HG03280 (cell line): ENCODE measurements around the gene RAB33A.

ENCODE experiments used
- ATAC-seq: cut with Tn5 transposase; IDR thresholded peaks from one replicate; pipeline ENCODE4 v1.9.1; 2021; ENCODE audit warnings: mild to moderate bottlenecking, moderate library complexity; ENCODE audit not compliant: unreplicated experiment

RAB33A gene

GRCh38 chrX:130172127-130172845 is 524 bp downstream of the RAB33A start:
- ATAC-seq = no peak

DNA sequence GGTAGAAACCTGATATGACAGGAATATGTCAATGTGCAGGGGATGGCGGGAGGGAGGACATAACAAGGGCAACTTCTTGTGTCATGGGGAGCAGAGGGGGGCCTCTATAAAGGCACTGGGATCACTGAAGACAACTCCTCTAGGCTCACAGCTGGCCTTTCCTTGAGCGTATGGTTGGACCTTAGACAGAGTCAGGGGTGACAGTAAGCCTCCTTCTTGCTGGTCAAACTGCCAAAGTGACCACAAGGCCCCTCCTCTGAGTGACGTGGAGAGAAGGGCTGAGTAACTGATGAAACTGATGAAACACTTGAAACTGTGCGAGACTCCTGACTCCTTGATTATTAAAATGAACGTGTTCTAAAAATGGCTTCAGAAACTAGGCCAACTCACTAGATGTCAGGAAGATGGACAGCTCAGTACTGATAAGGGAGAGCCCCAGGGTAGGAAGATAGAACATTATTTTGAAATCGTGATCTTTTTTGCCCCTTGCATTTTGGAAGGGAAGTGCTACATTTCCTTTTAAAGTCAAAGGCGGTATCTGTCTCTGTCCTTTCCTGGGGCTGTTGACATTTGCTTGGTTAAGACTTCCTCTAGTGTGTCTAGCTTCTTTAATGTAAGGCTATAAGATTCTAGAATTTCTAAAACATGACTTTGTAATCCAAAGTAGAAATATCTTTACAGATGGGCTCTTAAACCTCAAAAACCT is 1.6 kb downstream of the RAB33A start:
- ATAC-seq = no peak

DNA sequence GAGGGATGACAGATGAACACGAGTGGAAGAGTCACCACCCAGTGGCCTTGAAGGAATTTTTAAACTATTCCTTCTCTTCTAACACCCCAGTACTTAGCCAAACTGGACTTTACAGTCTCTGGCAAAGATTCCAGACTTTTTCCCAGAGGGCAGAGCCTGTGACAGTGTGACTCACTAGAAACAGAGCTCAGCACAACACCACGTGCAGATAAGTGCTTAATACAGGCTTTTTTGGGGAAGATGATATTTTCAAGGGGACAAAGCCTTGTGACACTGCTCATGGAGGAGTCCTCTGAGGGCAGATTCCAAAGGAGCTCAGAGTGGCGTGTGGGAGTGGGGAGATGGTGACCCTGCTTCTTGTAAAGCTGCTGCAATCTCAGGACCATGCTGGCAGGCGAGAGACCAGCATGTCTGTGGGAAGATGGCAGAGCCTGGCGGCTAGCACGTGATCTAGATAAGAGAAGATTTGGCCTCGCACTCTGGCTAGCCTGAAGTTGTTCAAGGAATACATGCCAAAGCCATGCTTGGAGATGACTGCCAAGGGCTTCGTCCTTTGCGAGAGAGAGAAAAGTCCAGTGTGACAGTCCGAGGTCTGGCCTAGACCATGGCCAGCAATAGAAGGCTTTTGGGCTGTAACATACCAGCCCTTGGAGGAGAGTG is 2.4 kb downstream of the RAB33A start:
- no peak for ATAC-seq

DNA sequence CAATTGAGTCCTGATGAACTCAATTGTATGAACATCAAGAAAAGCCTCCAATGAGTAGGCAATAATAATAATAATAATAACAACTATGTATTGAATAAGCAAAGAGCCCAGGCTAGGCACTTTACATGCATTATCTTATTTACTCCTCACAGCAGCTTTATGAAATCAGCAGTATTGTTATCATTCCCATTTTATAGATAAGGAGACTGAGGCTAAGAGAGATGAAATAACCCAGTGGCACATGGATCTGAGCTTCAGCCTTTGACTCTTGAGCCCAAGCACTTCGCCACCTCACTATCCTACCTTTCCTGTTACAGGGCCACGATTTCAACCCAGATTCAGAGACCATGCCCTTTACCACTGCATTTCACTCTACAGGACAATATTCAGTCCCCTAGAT is 3.2 kb downstream of the RAB33A start:
- ATAC-seq = no peak

- ATAC-seq = peak; percentile 67
Measured at GRCh38 chrX:130176354-130176776, 4.6 kb downstream of the RAB33A start.

- no peak for ATAC-seq
Measured at GRCh38 chrX:130176942-130177341, 5.2 kb downstream of the RAB33A start.

DNA sequence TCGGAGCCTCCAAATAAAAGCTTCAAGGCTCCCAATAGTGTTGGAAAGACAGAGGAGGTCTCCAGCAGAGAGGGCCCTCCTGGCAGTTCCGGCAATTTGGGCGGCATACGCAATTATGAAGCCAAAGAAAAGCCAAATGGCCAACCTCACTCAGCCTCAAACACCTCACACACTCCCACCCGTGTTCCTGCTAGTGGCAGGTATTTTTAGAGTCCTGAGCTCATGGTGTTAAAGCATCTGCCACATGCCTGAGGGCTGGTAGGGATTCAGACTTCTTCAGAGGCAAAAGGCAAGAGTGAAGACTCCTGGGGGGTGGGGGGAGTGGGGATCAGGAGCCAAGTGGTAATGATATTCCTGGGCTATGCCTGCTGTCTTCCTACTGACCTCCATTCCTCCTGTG is 7.4 kb downstream of the RAB33A start:
- no peak for ATAC-seq

- no peak for ATAC-seq
Measured at GRCh38 chrX:130179579-130180215, 7.9 kb downstream of the RAB33A start.

GRCh38 chrX:130184168-130184567 is 12.4 kb downstream of the RAB33A start:
- no peak for ATAC-seq

DNA sequence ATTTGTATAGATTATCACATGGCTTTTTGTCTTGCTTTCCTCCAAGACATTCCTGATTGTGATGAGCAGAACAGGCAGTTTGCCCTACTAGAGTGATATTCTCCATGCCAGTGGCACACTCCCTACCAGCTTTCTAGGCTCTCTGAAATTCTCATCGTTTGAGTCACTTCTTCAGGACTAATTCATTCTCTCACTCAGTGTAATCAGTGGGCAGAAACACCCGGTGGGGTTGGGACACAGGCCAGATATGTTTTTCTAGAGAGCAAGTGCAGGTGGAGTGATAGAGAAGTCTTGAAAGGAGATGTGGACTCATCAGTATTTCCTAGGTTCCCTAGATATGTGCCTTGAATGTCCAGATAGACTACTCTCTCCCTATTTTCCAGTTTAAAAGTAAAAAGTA is 13.1 kb downstream of the RAB33A start:
- ATAC-seq = no peak

DNA sequence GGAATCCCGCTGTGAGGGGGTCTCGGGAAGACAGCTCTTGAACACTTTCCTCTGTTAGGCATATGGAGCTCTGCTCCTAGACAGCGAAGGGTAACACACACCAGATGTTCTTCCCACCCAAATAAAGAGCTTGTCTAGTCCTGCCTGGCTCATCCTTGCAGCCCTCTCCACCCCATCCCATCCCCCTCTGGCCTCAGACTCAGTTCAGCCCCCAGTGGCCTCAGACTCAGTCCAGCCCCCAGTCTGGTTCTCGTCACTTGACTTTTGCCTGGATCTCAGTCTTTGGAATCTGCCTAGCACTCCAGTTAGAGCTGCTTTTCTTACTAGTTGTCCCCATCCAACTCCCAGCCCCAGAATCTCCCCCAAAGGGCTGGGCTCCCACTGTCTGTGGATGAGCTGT is 14.9 kb downstream of the RAB33A start:
- ATAC-seq = no peak

GRCh38 chrX:130190801-130191200 is 19.0 kb downstream of the RAB33A start:
- no peak for ATAC-seq

GRCh38 chrX:130196466-130196865 is 24.7 kb downstream of the RAB33A start:
- ATAC-seq = no peak

- ATAC-seq = no peak
Measured at GRCh38 chrX:130197464-130197863, 25.7 kb downstream of the RAB33A start.

DNA sequence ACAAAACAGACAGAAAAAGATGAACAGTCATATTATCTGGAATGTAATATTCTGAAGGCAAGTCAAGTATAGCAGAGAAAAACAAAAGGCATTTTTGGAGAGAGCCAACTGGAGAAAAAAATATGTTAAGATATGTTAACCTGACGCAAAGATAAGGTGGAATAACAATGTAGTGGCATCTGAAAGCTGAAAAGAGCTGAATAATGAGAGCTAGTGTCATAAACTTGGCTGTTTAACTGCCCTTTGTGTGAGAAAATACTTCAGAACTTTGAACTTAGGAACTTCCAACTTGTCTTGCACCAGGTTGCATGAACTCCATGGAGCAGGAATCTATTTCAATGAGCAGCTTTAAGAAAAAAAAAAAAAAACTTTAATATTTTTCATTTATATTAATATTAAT is 32.9 kb downstream of the RAB33A start:
- no peak for ATAC-seq

DNA sequence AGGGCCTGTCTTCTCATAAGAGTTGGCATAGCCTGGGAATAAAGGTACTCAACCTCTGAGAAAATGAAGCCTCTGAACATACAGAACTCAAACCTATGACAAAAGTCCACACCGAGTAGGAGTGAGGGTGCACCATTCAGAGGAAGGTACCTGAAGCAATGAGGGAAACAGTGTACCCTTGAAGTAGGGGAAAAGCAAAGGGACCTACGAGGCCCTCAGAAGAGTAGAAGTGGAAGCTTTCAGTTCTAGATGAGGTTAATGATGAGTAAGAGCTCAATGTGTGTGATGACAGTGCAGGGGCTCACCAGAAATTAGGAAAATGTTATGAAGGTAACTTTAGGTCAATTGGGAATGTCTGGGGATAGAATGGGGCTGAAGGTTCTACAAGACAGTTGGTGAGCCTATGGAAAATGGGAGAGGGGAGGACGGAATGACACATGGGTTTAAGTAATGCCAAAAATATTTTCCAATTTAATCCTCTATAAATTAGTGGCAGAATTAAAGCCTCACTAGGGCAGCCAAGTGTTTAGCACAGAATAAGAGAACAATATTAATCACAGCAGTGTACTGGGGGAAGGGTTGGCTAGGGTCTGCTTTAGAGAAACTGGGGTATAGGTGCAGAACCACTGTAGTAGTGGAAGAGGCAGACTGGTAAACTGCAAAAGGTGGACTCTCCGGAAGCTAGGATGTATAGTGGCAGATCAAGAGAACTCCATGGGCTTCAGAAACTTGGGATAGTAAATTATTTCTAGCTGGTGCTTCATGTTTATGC is 39.8 kb downstream of the RAB33A start:
- no peak for ATAC-seq

DNA sequence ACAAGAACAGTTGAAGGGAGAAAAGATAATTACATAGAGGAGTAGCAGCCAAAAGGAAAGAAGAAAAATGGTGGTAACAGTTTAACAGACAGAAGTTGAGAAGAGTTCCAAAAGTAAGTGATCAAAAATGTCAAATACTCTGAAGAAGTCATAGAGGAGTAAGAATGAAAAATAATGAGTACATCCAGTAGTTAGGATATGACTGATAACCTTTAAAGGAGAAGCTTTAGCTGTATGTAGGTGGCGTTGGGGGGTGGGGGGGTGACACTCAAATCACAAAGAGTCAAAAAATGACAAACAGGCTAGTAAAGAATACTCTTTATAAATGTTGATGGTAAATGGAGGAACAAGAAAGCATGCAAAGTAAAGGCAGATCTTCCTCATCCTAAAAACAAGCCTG is 40.6 kb downstream of the RAB33A start:
- ATAC-seq = no peak

- ATAC-seq = no peak
Measured at GRCh38 chrX:130213376-130213775, 41.6 kb downstream of the RAB33A start.

GRCh38 chrX:130216320-130216719 is 44.6 kb downstream of the RAB33A start:
- no peak for ATAC-seq

GRCh38 chrX:130224810-130225209 is 53.0 kb downstream of the RAB33A start:
- no peak for ATAC-seq

DNA sequence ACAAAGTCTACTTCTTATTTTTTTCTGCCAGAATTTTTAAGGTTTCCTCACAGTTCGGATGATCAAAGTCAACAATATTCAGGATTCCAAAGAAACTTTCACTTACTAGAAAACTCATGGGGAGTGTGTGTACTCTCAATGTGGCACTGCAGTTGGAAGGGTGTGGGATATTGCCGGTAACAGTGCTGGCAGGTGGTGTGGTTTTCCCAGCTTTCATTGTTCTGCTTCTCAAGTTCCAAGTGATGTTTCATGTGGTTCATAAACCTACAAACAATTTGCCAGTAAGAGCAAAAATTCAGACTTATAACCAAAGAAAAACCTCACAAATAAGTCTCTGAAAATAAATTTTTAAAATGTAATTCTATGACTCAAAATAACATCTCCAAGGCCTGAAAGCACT is 57.1 kb downstream of the RAB33A start:
- no peak for ATAC-seq
